HEK293T (cell line): Measurements from ENCODE around the gene FGR.

Experiments used
- BHLHE40 ChIP-seq: fragments of 450-650 bp; IDR thresholded peaks from 2 replicates; pipeline ENCODE4 v1.6.1; 2016; ENCODE audit warnings: mild to moderate bottlenecking, moderate library complexity, borderline replicate concordance
- ELF4 ChIP-seq: fragments of 450-650 bp; IDR thresholded peaks from 2 replicates; pipeline ENCODE4 v1.6.1; 2017; ENCODE audit warnings: antibody characterized with exemption
- NFRKB ChIP-seq: fragments of 450-650 bp; IDR thresholded peaks from 2 replicates; pipeline ENCODE4 v1.6.1; 2016; ENCODE audit warnings: mild to moderate bottlenecking, moderate library complexity

DNA sequence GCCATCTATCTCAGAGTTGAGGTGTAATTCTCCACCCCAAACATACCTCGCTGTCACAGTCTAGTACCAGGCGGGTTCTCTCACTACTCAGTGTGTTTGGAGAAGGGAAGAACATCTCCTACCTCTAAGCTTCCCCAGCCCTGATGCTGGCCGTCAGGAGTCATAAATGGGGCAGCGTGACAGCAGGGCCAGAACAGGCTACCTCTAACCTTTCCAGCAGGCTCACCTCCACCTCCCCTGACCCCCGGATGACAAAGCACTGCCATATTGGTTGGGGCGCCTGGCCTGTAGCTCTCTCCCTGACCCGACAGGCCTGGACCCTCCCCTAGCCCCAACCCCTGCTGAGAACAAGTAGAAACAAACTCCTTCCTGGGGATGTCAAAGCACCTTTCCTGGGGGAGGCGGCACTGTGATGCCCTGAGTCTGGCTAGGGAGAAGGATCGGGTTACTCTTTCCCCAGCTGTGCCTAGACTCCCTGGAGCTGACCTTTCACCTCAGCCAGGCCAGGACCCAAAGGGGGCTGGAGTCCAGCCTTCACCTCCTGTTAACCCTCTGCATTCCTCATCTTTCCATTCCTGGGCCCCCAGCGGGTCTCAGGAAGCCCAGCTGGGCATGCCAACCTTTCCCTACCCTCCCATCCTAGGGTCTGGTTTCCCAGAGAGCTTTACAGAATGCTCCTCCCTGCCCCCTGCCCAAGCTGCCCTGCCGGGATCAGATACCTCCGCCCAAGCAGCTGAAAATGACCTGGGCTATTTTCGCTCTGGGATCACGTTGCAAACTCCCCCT, 65.3 kb downstream of the FGR start:
- no peak for TF ChIP-seq BHLHE40
- TF ChIP-seq ELF4, result no peak
- no peak for TF ChIP-seq NFRKB
